HG03558 (cell line): ENCODE data around the gene TMEM176B.

Experiments
- ATAC-seq: cut with Tn5 transposase; IDR thresholded peaks from one replicate; pipeline ENCODE4 v1.9.1; 2021; ENCODE audit warnings: moderate number of reproducible peaks; ENCODE audit not compliant: unreplicated experiment; ENCODE audit errors: extremely low read depth

TMEM176B gene

DNA sequence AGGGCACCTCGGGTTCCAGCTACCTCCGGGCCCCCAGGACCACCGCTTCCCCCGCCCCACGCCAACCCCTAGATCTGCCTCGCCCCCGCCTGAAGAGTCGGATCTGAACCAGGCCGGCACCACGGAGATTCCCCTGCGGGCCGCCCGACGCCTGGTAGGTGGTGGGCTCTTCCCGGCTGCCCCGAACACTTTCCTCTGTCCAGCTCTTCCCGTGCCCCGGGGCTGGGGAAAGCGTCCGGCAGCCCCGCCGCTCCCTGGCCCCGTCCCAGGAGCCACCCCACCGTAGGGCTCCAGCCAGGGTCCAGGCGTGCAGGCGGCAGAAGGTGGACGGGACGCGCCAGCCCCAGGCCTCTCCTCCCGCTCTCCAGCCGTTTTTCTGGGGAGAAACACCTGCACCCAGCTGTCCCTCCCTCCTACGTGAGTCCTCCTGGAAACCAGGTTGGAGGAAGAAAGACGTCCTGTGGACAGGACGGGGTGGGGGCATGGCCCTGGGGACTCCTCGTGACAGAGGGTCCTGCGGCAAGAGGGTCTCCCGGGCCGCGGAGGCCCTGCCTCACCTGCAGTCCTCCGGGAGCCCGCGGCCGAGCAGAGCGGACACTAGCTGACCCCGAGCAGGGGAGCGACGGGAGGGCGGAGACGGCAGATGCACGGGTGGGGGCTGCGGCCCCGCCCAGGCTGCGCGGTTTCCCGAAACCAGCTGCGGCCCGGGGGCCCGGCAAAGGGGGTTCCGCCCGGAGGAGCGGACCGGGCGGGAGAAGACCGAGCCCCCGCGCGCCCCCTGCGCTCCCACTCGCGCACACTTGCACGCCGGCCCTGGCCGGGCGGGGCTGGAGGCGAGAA lies at the start of gene TMEM176B:
Gene TMEM176B (minus strand): TSS at position 624 of the 840 bp plus-strand sequence. CDS start 3,795 bp downstream, outside the sequence.
- ATAC-seq, result no peak

DNA sequence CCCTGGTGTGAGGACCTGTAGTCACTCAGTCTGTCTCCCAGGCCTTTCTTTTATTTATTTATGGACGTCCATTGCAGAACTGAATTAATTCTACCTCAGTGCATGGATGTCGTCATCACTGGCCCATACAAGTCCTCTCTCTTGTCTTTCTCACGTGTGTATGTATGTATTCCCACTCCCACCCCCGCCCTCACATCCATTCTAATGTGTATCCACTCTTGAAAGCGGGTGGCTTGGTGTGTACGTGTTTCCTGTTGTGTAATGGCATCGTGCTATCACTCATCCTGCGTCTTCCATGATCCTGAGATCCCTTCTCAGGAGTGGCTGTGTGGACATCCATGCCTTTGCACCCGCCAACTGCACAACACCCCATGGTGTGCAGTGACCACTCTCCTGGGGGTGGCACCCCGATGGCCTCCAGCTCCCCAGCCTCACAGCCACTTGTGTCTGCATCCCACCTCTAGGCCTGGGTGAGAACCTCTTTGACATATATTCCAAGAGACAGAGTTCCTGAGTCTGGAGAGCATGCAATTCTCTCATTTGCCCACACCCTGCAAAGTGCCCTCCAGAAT lies 49.1 kb upstream of the TMEM176B start:
- no peak for ATAC-seq

DNA sequence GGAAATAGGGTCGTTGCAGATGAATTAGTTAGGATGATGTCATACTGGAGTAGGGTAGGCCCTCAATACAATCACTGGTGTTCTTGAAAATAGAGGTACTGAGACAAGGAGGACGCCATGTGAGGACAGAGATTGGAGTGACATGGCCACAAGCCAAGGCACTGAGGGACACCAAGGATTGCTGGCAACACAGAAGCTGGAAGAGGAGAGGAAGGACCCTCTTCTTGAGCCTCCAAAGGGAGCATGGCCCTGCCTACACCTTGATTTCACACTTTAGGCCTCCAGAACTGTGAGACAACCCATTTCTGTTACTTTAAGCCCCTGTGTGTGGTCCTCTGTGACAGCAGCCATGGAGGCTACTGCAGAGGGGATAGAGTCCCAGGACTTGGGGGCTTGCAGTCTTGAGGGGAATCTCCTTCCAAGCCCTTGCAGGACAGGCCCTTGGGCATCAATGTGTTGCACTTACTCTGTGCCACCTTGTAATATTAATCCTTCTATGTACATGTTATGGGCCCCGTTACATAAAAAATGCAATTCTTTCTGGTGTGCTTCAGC lies 48.5 kb upstream of the TMEM176B start:
- no peak for ATAC-seq

DNA sequence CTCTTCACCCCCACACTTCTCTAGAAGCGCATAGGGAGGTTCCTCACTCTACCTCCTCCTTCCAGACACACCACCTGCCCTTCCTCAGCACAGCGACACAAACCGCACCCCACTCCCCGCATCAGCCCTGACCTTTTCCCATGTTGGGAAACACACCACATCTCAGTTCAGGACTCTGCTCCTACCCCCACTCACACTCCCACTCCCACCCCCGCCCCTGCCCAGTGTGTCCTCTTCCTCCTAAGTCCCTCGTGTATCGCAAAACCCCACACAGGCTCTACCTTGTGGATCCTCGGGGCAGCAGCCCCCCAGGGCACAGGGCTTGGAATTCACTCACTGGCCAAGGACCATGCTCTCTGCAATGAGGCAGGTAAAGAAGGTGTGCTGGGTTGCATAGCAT lies 47.9 kb upstream of the TMEM176B start:
- ATAC-seq, result no peak

DNA sequence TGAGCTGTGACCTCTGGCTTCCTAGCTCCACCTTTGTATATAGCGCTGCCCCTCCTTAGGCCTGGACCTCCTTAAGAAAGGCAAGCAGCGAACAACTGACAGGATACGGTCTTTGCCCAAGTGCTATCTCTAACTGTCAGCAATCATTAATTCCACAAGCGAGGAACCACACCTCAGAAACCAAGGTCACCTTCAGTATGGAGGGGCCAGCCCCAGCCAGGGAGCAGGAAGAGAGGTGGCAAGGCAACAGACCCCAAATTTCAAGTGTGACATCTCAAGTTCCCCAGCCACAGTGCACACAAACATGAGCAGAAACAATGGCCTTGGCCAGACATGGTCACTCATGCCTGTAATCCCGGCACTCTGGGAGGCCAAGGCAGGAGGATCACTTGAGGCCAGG lies 47.4 kb upstream of the TMEM176B start:
- ATAC-seq, result no peak

DNA sequence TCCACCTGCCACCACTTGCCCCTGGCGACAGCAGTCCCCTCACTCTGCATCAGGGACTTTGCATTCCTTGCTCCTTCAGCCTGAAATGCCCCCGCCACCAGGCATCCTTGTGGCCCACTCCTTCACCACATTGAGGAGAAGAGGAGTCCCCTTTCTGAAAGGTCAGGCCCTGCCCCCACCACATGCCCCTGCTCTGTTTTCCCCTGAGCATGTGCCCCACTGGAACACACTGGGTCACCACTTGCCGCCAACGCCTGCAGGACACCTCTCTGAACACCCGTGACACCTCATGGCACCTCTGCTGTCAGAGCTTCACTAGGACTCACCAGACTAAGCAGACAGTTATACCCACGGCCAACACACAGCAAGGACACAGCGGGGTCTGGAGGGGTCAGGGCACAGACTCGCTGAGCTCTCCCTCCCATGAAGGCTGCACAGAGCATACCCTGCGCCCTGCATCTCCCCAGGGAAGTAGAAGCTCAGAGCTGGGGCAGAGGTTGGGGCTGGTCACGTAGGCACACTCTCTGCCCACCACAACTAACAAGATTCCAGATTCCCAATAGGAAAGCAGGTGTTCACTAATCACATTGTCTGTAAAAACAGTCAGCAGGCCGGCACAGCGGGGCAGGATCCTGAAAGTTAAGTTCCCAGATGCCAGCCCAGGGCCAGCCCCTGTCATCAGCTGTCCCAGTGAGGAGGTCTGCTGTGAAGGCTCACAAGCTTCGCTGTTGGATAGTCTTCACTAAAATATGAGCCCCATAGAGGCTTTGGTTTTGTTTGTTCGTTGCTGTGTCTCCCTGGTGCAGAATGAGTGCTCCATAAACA lies 46.3 kb upstream of the TMEM176B start:
- ATAC-seq, result no peak

DNA sequence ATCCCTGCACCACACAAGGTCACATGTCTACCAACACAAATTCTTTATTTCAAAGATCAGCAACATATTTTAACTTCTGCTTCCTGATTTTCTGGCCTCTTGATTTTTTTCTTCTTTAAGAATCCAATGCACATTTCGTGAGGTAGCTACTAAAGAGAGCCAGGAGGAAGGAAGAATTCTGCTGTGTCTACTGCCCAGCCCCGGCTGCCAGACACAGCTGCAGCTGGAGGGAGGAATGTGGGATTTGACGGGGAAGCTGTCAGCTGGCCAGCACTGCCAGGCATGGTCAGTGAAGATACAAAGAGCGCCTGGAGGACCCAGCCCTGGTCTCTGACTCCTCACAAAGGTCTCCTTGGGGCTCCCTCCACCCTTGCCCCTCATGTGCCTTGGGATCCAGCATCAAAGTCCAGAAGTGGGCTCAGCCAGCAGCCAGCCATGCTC lies 45.3 kb upstream of the TMEM176B start:
- ATAC-seq, result no peak

DNA sequence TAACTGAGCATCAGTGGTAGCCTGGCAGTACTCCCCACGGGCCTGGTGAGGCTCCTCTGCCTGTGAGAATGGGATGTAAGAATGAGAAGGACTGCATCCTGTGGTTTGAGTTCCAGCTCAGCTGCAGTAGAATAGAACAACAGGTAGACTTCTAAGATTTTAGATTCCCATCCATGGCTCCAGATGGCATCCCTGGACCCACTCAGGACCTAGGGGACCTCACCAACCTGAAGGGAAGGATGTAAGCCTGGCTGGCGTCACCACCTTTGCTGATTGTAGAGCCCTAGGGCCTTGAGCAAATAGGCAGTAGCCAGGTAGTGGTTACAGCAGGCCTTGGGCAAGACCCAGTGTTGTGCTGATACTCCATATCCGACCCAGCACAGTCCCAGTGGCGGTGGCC lies 42.6 kb upstream of the TMEM176B start:
- no peak for ATAC-seq

DNA sequence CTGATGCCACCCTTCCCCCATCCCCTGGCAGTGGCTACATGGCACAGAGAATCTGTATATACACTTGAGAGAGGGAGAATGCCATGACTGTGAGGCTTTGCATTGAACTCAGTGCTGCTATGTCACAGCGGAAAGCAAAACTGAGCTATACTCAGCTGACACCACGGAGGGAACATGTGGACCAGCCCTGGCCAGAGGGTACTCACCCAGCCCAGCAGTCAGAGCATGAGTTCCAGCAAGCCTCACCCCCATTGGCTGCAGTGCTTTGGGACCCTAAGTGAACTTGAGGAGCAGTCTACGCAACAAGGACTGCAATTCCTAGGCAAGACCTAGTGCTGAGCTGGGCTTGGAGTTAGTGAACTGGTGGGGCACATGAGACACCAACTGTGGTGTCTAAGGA lies 41.9 kb upstream of the TMEM176B start:
- ATAC-seq, result no peak

DNA sequence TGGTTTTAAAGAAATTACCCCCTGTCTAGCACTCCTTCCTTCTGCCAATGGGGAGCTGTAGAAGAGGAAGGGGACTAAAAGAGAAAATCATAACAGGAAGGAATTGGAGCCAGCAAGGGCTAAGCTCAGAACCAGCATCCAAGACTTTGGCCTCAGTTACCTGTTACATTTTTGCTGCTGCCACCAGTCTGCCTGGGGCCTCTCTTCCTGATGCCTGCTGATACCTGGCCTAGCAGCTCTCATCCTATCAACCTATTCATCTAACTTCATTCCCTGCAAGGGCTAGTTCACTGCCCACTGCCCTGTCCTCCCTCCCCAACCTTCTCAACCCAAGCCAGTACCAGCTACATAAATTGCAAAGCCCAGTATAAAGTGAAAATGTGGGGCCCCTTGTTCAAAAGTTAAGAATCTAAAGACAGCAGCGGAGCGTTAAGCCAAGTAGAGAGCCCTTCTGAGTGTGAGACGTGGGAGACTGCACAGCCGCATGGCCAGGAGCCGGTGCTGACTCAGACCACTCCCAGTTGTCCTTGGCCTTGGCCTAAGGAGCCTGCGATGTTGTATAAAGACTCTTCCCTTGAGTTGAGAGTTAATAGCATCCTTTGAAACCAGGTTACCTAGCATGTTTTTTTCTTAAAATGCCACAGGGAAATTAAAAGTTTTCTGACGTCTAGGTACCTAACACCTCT lies 38.9 kb upstream of the TMEM176B start:
- ATAC-seq, result no peak

DNA sequence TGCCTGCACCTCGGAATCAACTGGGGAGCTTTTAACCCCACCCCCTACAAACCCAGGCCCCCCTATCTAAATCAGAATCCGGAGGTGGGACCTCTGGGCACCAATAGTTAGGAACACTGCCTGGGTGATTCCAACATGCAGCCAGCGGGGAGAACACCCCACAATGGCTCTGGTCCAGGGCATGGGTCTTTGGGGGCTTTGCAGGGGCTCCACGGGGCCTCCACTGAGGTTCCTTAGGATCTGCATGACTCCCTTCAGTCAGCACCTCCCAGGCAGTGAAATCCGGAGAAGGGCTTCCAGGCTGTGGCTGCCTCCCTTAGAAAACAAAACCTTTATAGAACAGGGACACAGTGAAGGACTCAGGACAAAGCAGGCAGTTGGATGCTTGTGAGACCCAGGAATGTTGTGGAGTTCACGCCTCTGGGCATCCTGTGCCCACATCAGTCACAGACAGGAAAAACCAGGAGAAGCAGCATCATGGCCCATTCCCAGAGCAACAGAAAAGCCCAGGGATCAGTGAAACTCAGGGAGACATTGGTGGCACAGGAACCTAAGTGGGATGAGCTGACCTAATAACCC lies 35.6 kb upstream of the TMEM176B start:
- no peak for ATAC-seq

DNA sequence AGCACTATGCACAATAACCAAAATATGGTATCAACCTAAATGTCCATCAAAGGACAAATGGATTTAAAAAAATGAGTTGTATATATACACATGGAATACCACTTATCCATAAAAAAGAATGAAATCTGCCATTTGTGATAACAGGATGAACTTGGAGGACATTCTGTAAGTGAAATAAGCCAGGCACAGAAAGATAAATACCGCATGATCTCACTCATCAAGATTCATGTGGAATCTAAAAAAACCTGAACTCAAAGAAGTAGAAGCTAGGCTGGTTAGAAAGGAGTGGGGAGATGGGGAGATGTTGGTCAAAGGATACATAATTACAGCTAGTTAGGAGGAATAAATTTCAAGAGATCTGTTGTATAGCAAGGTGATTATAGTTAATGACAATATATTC lies 34.9 kb upstream of the TMEM176B start:
- ATAC-seq, result no peak

DNA sequence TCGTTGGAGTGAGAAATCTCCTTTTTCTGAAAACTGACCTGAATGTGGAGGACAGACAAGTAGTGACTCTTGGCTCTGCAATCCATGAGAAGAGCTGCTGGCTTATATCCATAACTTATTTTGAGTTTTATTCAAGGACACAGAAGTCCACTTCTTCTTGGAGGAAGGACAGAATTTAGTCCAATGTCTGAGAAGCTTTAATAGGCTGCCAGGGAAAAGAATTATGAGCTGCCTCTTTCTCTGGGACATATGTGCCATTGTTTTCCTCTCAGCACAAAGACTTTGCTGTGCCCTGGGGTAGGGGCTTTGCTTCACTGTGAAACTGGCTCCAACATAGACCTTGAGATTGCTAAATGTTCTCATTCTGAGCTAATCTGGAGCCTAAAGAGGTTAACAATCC lies 31.7 kb upstream of the TMEM176B start:
- no peak for ATAC-seq

DNA sequence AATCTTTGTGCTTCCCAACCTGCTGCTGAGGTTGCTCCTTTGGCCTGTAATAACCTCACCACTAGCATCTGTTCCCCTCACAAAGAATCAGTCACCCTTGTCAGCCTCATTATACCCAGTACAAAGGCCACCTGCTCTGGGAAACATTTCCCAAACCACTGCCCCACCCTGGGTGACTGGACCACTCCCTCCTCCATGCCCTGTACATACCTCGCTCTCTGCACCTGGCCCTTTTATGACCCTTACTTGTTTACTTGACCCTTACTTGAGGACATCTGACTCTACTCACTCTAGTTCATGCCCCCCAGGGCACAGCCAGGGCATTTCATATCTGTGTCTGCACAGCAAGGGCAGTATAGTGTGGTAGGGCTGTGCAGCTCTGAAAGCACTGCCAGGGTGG lies 30.8 kb upstream of the TMEM176B start:
- ATAC-seq, result no peak

DNA sequence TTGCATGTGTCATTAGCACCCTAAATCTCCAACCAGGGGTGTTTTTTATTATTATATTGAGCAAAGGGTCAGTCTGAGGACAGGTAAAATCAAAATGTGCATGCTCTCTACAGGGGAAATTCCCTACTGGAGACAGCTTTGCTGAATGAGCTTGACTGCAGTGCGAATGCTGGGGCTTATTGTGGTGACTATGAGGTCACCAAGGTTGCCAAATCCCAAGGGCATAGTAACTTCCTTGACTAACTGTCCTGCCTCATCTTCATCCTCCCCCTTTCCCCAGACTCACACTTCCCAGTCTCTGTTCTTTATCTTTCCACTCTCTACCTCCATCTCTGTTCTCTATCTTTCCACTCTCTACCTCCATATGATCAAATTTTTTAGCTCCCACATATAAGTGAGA lies 29.3 kb upstream of the TMEM176B start:
- no peak for ATAC-seq

DNA sequence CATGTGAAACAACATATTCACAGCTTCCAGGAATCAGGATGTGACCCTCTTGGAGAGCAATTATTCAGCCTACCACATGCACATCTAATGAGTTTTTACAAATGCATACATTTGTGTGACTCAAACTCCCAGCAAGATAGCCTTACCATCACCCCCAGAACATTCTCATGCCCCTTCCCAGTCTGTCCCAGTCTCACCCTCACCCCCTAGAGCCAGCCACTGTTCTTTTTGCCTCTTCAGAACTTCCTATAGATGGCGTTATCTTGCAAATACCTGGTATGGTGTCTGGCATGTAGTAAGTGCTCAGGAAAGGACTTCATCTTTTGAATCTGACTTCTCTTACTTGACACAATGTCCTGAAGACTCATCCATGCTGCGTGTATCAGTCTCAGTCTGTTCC lies 28.2 kb upstream of the TMEM176B start:
- no peak for ATAC-seq

DNA sequence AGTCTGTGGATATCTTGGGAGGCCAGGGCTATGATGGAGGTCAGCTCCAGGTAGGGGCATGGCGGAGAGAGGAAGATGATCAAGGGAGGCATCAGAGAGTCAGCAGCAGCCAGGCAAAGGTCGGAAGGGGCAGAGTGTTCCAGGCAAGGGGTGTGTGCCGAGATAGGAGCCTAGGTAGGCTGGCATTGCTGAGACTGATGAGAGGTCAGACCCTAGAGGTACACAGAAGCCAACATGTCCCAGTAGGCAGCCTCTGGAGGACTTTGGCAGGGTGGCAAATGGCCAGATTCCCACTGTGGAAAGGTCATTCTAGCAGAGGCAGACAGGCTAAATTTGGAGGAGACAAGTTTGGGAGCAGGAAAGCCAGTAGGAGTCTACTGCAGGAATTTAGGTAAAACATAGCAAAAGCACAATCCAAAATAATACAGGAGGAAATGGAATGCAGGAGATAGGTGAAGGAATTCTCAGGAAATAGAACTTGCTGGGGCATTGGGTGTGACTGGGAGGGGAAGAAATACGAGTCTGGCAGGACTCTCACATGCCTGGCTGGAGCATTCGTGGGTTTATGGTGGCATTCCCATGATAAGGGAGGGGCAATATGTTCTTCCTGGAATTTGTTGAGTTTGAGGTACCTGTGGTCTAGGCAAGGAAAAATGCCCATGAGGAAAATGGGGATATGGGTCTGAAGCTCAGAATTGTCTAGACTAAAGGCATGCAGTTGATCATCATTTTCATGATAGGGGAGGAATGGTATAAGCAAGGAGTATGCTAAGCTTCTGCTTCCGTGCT lies 26.1 kb upstream of the TMEM176B start:
- no peak for ATAC-seq

DNA sequence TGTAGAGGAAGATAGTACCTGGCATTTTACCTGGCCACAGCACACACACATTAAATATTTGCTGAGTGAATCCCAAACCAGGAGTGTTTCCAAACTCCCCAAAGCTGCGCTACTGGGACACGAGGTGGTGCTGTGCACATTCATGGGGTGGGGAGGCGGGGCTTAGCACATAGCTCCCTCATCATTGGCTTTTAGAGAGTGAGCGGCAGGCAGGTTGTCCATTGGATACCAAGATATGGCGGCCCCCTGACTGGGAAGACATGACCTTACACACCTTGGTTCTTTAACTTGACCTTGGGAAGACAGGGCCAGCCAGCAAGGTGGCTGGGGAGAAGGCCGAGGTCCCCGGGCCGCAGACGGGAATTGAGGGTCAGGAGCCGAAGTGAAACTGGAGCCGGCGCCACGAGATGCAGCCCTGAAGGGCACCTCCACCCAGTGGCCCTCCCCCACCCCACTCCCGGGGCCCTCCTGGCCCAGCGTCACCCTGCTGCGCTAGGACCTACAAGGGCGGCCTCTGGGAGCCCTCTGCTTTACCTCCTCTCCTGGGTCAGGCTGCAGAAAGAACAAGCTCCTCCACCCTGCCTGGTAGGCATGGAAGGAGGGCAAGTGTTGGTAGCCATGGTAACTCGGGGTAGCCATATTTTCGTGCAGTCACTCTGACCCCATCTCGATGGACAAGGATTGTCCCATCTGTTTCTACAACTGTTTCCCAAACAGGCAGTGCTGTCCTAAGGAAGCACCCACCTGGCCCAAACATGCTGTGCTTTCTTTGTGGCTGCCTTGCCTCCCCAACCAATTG lies 24.4 kb upstream of the TMEM176B start:
- no peak for ATAC-seq
